KG1 (cell line): ENCODE results near the gene CSHL1.
"Not testable (repeated sequence)": the region's sequence is repeated elsewhere in the genome, so short reads cannot be mapped to it uniquely, and the experiment has no call there.

ENCODE experiments used
- DNase-seq: peaks from one replicate; lab custom pipeline; 2025; lab: John Stamatoyannopoulos, UW

Gene CSHL1

GRCh38 chr17:63882626-63883126 is 28.4 kb downstream of the CSHL1 start:
- DNase-seq, result not testable (repeated sequence)

GRCh38 chr17:63881935-63882601 is 29.0 kb downstream of the CSHL1 start, which contains the start of gene GH2:
TSS of gene GH2 (minus strand) at chr17:63881944. CDS start at chr17:63881801, 143 bp downstream.
- DNase-seq, result peak; percentile 2

- DNase-seq, result not testable (repeated sequence)
Observed at GRCh38 chr17:63881337-63881736, 29.7 kb downstream of the CSHL1 start.

GRCh38 chr17:63880706-63881105 is 30.4 kb downstream of the CSHL1 start:
- no peak for DNase-seq

GRCh38 chr17:63878413-63878812 is 32.6 kb downstream of the CSHL1 start:
- not testable (repeated sequence) for DNase-seq

GRCh38 chr17:63874693-63875092 is 36.4 kb downstream of the CSHL1 start:
- DNase-seq, result not testable (repeated sequence)

- not testable (repeated sequence) for DNase-seq
Observed at GRCh38 chr17:63874061-63874626, 36.9 kb downstream of the CSHL1 start.

GRCh38 chr17:63873577-63873976 is 37.5 kb downstream of the CSHL1 start, which contains the start of gene CSH2:
TSS of gene CSH2 (minus strand) at chr17:63873677. CDS start at chr17:63873614, 63 bp downstream.
- DNase-seq, result not testable (repeated sequence)

GRCh38 chr17:63871646-63872365 is 39.3 kb downstream of the CSHL1 start:
- not testable (repeated sequence) for DNase-seq

- not testable (repeated sequence) for DNase-seq
Observed at GRCh38 chr17:63870292-63870665, 40.8 kb downstream of the CSHL1 start.

- DNase-seq, result not testable (repeated sequence)
Observed at GRCh38 chr17:63869491-63870291, 41.4 kb downstream of the CSHL1 start.

GRCh38 chr17:63866625-63867024 is 44.4 kb downstream of the CSHL1 start:
- DNase-seq, result not testable (repeated sequence)
